DND-41 (cell line): ENCODE measurements around the gene MACROD2.

Source experiments
- EZH2 ChIP-seq: IDR thresholded peaks from 3 replicates; pipeline ENCODE4 v1.6.1; 2012; ENCODE audit warnings: borderline replicate concordance, low read depth, mild to moderate bottlenecking, moderate library complexity, low read length, inconsistent platforms; ENCODE audit not compliant: severe bottlenecking
- TF ChIP-seq, protein P1 (sequence below): IDR thresholded peaks from 2 replicates; pipeline ENCODE4 v1.5.1; 2012; ENCODE audit warnings: borderline replicate concordance, low read length, moderate library complexity, mild to moderate bottlenecking; ENCODE audit not compliant: poor library complexity, severe bottlenecking; ENCODE audit errors: extremely low read depth

DNA sequence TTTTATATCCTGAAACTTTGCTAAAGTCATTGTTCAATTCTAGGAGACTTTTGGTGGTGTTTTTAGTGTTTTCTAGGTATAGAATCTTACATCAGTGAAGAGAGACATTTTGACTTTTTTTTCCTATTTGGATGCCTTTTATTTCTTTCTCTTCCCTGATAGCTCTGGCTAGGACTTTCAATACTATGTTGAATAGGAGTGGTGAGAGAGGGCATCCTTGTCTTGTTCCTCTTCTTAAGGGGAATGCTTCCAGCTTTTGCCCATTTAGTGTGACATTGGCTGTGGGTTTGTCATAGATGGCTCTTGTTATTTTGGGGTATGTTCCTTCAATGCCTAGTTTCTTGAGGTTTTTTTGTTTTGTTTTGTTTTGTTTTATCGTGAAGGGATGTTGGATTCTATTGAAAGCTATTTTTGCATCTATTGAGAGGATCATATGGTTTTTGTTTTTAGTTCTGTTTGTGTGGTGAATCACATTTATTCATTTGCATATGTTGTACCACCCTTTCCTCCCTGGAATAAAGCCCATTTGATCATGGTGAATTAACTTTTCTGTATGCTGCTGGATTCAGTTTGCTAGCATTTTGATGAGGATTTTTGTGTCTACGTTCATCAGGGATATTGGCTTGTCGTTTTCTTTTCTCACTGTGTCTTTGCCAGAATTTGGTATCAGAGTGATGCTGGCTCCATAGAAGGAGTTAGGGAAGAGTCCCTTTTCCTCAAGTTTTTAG is 882.1 kb downstream of the MACROD2 start:
- TF ChIP-seq, protein P1, sequence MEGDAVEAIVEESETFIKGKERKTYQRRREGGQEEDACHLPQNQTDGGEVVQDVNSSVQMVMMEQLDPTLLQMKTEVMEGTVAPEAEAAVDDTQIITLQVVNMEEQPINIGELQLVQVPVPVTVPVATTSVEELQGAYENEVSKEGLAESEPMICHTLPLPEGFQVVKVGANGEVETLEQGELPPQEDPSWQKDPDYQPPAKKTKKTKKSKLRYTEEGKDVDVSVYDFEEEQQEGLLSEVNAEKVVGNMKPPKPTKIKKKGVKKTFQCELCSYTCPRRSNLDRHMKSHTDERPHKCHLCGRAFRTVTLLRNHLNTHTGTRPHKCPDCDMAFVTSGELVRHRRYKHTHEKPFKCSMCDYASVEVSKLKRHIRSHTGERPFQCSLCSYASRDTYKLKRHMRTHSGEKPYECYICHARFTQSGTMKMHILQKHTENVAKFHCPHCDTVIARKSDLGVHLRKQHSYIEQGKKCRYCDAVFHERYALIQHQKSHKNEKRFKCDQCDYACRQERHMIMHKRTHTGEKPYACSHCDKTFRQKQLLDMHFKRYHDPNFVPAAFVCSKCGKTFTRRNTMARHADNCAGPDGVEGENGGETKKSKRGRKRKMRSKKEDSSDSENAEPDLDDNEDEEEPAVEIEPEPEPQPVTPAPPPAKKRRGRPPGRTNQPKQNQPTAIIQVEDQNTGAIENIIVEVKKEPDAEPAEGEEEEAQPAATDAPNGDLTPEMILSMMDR, result no peak
- TF ChIP-seq EZH2, result no peak
